ENCODE measurements around the gene ATP7B.

DNA sequence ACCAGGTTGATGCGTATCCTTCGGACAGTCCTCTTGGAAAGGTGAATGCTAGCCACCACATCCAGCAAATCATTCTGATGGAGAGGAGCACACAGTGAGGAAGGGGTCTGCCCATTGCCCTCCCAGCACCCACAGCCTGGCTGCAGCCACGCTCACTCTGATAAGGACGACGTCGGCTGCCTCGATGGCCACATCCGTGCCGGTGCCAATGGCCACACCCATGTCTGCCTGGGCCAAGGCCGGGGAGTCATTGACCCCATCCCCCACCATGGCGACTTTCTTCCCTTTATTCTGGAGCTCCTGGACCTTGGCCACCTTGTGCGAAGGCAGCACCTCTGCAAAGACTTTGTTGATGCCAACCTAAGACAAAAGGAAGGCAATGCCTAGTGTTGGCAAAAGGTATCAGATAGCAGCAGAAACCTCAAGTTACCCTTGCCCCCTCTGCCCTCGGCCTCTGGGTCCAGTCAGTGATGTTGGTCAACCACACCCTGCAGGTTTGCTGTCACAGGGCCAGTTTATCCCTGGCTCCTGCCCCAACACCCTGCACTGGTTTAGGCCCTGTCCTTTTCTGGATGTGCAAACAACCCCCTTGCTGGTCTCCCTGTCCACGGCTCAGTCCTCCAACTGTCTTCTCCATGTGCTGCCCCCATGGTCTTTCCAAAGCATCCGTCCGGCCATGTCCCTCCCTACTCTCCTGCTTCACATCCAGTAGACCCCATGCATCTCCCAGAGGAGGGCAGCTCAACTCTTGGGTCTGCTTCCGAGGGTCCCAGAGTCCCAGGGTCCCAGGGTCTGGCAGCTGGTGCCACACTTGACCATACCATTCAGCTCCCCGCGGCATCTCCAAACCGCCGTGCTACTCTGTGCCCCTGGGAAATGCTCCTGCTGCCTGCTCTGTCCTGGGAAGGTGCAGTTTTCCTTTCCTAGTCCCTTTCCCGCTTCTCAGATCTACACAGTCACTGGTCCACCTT lies 73.6 kb downstream of the ATP7B start:
- TF ChIP-seq CEBPB (IDR thresholded peaks at IDR 0.05) (no peak), EP300 (IDR thresholded peaks at IDR 0.05; ENCODE audit: borderline replicate concordance) (no peak), TCF12 (IDR thresholded peaks at IDR 0.05; ENCODE audit: low read depth) (no peak), NFIC (IDR thresholded peaks at IDR 0.05) (no peak)
- TF ChIP-seq, protein P1, sequence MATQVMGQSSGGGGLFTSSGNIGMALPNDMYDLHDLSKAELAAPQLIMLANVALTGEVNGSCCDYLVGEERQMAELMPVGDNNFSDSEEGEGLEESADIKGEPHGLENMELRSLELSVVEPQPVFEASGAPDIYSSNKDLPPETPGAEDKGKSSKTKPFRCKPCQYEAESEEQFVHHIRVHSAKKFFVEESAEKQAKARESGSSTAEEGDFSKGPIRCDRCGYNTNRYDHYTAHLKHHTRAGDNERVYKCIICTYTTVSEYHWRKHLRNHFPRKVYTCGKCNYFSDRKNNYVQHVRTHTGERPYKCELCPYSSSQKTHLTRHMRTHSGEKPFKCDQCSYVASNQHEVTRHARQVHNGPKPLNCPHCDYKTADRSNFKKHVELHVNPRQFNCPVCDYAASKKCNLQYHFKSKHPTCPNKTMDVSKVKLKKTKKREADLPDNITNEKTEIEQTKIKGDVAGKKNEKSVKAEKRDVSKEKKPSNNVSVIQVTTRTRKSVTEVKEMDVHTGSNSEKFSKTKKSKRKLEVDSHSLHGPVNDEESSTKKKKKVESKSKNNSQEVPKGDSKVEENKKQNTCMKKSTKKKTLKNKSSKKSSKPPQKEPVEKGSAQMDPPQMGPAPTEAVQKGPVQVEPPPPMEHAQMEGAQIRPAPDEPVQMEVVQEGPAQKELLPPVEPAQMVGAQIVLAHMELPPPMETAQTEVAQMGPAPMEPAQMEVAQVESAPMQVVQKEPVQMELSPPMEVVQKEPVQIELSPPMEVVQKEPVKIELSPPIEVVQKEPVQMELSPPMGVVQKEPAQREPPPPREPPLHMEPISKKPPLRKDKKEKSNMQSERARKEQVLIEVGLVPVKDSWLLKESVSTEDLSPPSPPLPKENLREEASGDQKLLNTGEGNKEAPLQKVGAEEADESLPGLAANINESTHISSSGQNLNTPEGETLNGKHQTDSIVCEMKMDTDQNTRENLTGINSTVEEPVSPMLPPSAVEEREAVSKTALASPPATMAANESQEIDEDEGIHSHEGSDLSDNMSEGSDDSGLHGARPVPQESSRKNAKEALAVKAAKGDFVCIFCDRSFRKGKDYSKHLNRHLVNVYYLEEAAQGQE (IDR thresholded peaks at IDR 0.05; ENCODE audit: low read depth), result no peak
